Measurements from ENCODE around the gene AXIN1.
"Not testable (repeated sequence)": the region's sequence is repeated elsewhere in the genome, so short reads cannot be mapped to it uniquely, and the experiment has no call there.

The AXIN1 gene

GRCh38 chr16:369275-369865 is 16.8 kb upstream of the AXIN1 start:
- no peak for FAIRE-seq

GRCh38 chr16:368388-369158 is 16.1 kb upstream of the AXIN1 start:
- FAIRE-seq = no peak

- no peak for FAIRE-seq
These were observed 14.9 kb upstream of the AXIN1 start for GRCh38 chr16:367333-367903.

GRCh38 chr16:366476-366875 is 14.0 kb upstream of the AXIN1 start:
- FAIRE-seq = no peak

GRCh38 chr16:364595-365491 is 12.3 kb upstream of the AXIN1 start:
- no peak for FAIRE-seq

- no peak for FAIRE-seq
These were observed 11.4 kb upstream of the AXIN1 start for GRCh38 chr16:363766-364490.

- no peak for FAIRE-seq
These were observed 10.7 kb upstream of the AXIN1 start for GRCh38 chr16:363110-363765.

- FAIRE-seq = not testable (repeated sequence)
These were observed 10.1 kb upstream of the AXIN1 start for GRCh38 chr16:362702-362999.

GRCh38 chr16:361872-362701 is 9.6 kb upstream of the AXIN1 start:
- no peak for FAIRE-seq

- no peak for FAIRE-seq
These were observed 8.9 kb upstream of the AXIN1 start for GRCh38 chr16:361341-361871.

GRCh38 chr16:360698-361336 is 8.3 kb upstream of the AXIN1 start:
- no peak for FAIRE-seq

GRCh38 chr16:359871-360697 is 7.6 kb upstream of the AXIN1 start:
- FAIRE-seq = no peak

- FAIRE-seq = no peak
These were observed 6.7 kb upstream of the AXIN1 start for GRCh38 chr16:359067-359763.

GRCh38 chr16:356741-357140 is 4.2 kb upstream of the AXIN1 start:
- FAIRE-seq = no peak

- no peak for FAIRE-seq
These were observed 2.5 kb upstream of the AXIN1 start for GRCh38 chr16:354971-355461.

GRCh38 chr16:354291-354881 is 1.9 kb upstream of the AXIN1 start:
- FAIRE-seq = no peak

GRCh38 chr16:353404-354290 is 1.1 kb upstream of the AXIN1 start:
- FAIRE-seq = no peak

All from A204.1 (cell line).